ENCODE results near the gene POLR3A. TPM values are rescaled to one million over a fixed set of nuclear protein-coding genes. Genes with fewer than 3 reads are reported as not detected.

Gene POLR3A
- total RNA-seq, 2 donors from 2014 or later: 11.2 to 16.9 TPM

DNA sequence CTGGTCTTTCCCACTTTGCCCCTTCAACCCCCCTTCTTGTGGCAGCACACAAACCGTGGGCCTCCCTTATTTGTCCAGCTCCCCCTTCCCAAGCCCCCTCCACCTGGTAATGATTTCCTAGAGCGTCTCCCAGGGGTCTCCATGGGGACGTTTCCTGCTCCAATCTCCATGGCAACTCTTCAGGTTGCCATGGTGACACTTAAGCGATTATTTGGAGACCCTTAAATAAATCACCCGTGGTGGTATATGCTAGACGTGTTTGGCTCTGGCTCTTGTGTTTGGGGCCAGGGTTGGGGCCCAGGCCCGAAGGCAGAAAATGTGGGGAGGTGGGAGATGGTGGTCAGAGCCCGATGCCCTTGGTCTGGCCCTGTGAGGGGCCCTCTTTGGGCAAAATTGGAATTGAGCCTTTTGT is 61.7 kb downstream of the POLR3A start:
- no peak for ATAC-seq
- intact Hi-C loops (cut with DNase I, micrococcal nuclease): no loop called here
- DNase-seq: no peak

DNA sequence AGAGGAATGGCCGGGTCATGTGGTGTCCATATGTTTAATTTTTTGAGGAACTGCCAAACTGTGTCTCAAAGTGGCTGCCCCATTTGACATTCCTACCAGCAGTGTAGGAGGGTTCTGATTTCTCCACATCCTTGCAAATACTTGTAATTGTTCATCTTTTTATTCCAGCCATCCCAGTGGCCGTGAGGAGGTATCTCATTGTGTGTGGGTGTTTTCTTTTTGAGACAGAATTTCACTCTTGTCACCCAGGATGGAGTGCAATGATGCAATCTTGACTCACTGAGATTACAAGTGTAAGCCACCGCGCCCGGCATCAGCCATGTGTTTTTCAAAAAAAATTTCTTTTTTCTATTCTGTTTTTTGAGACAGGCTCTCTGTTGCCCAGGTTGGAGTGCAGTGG is 64.0 kb downstream of the POLR3A start:
- ATAC-seq: no peak
- intact Hi-C loops (cut with DNase I, micrococcal nuclease): no loop called here
- no peak for DNase-seq

DNA sequence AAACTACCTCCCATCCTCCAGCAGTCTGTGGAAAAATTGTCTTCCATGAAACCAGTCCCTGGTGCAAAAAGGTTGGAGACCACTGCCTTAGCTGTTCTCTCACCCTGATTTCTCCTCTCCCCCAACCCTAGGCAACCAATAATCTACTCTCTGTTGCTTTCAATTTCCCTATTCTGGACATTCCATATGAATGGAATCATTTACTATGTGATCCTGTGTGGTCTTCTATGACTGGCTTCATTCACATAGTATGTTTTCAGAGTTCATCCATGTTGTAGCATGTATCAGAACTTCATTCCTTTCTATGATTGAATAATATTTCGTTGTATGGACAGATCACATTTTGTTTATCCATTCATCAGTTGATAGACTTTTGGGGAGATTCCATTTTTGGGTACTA is 64.5 kb downstream of the POLR3A start:
- DNase-seq (no peak), ATAC-seq (no peak)
- intact Hi-C loops (cut with DNase I, micrococcal nuclease): no loop called here

DNA sequence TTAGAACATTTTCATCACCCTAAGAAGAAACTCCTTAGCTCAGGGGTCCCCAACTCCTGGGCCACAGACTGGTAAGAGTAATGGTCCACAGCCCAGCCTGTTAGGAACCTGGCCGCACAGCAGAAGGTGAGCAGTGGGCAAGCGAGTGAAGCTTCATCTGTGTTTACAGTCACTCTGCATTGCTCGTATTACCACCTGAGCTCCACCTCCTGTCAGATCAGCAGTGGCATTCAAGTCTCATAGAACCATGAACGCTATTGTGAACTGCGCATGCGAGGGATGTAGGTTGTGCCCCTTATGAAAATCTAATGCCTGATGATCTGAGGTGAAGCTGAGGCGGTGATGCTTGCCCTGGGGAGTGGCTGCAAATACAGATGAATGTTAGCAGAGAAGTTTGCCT is 65.4 kb downstream of the POLR3A start:
- intact Hi-C loops (cut with DNase I, micrococcal nuclease): no loop called here
- no peak for ATAC-seq
- DNase-seq: no peak

DNA sequence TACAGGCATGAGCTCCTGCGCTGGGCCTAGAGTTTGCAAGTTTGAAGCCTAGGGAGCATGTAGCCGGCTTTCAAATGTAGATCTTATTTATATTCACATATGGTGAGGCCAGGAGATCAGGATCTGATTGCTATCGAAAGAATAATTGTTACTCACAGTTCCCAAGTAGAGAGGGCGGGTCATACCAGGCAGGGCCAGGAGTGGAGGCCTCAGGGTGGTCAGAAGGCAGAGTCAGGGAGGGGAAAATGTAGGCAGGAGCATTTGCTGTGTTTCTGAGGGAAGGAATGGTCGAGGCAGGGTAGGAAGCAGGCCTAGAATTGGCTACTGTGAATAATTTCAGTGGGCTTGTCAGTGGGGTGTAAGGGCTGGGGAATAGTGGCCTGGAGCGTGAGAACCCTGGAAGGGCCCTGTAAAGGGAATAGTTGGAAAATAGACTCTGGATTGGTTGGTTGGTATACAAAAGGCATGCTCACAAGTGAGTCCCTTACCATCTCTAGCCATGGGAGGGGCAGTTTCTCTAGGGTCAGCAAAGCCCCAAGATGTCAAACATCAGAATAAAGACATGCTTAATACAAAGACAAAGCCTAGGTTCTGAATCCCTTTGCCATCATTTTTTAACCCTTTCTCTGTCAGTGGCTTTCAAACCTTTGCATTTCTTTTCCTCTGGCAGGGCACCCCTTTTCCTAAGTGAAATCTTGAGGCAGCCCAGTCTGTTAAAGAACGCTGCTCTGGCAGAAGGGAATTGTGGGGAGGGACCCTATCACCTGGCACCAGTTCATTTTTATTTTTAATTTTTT is 66.8 kb downstream of the POLR3A start:
- DNase-seq: no peak
- intact Hi-C loops (cut with DNase I, micrococcal nuclease): no loop called here
- ATAC-seq: no peak

DNA sequence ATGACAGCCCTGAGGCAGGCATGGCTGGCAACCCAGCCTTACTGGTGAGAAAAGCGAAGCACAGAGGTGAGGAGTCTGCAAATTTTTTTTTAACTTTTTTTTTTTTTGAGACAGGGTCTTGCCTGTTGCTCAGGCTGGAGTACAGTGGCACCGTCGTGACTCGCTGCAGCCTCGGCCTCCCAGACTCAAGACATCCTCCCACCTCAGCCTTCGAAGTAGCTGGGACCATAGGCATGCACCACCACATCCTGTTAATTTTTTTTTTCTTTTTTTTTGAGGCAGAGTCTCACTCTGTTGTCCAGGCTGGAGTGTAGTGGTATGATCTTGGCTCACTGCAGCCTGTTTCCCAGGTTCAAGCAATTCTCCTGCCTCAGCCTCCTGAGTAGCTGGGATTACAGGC is 67.6 kb downstream of the POLR3A start:
- DNase-seq: no peak
- no peak for ATAC-seq
- intact Hi-C loops (cut with DNase I, micrococcal nuclease): no loop called here

DNA sequence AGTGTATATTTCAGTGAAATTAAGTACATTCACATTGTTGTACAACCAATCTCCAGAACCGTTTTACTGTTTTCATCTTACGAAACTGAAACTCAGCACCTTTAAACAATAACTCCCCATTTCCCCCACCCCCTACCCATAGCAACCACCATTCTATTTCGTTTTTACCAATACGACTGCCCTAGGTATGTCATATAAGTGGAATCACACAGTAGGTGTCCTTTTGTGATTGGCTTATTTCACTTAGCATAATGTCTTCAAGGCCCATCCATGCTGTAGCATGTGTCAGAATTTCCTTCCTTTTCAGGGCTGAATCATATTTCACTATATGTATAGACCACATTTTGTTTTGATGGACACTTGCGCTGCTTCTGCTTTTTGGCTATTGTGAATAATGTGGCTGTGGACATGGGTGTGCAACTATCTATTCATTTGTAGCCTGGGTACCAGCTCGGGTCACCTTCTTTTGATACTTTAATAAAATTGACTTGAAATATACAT is 68.4 kb downstream of the POLR3A start:
- intact Hi-C loops (cut with DNase I, micrococcal nuclease): no loop called here
- ATAC-seq (no peak), DNase-seq (no peak)

DNA sequence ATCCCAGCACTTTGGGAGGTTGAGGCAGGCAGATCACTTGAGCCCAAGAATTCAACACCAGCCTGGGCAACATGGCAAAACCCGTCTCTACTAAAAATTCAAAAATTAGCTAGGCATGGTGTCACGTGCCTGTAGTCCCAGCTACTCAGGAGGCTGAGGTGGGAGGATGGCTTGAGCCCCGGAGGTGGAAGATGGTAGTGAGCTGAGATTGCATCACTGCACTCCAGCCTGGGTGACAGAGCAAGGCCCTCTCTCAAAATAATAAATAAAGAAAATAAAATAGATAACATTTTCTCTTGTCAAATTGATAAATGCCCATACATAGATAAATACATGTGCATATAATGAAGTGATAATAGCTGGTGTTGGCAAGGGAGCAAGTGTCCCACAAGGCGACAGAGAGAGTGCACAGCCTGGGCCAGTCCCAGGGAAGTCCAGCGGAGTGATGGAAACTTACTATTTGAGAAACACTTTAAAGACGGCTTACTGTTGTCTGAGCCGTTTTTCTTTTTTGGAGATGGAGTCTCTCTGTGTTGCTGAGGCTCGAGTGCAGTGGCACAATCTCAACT is 69.3 kb downstream of the POLR3A start:
- intact Hi-C loops (cut with DNase I, micrococcal nuclease): no loop called here
- ATAC-seq (no peak), DNase-seq (no peak)

DNA sequence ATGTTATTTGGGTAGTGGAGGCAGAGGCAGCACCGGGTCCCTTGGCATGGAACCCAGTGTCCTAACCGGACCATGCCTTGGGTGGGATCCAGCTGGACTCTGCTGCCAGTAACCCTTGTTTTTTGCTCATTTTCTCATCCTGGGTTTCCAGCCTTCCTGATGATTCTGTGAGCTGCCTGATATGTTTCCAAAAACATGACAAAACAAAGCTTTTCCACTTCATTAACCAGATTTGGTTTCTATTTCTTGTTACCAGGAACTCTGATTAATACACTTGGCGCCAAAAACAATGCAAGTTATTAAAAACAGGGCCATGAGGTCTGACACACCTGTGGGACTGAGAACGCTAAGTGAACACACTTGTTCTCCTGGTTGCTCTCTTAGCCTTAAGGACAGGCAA is 69.9 kb downstream of the POLR3A start:
- intact Hi-C loops (cut with DNase I, micrococcal nuclease): no loop called here
- ATAC-seq (no peak), DNase-seq (no peak)

DNA sequence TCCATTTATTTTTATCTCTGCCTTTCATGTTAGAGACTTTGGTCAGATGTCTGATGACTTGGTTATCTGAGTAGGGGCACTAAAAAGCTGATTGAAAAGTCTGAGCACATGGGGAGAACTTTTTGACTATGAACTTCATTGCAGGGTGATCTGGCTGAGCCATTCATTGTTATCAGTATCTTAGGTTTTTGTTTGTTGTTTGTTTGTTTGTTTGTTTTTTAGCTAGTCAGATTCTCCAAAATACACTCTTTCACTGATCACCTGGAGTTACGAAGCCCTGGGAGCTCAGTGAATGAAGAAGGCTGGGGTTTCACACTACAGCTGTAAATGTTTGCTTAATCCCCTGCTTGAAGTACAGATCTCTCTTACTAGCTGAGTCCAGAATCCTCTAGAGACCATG is 74.2 kb downstream of the POLR3A start:
- DNase-seq (no peak), ATAC-seq (no peak)
- intact Hi-C loops (cut with DNase I, micrococcal nuclease): no loop called here

DNA sequence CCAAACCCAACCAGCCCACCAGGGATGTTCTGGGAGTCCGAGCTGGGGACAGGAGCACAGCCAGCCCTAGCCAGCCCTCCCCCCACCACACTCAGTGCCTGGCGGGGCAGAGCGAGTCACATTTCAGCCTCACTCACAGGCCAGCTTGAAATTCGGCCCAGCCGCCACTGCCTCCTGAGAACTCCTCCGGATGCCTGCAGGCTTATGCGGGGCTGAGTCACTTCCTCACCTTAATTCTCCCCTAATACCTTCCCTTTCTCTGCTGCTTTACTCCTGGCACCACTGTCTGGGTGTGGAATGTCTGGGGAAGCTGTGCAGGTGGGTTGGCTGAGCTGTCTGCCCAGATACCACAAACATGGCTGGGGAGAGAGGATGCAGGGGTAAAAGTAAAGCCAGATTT is 80.1 kb downstream of the POLR3A start:
- DNase-seq (no peak), ATAC-seq (no peak)
- intact Hi-C loops (cut with DNase I, micrococcal nuclease): no loop called here

DNA sequence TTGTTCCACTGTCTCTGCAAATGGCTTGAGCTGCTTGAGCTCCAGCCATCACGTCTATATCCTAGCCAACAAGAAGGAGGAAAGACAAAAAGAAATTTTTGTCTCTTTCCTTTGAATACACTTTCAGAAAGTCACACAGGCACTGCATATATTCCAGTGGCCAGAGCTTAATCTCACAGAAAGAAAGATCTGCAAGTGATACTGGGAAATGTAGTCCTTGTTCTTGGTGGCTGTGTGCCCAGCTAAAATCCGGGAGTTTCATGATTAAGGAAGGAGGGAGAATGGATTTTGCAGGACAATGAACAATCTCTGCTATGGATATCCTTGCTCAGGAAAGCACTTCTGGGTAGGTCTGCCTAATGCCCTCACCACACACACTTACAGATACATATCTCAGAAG is 83.2 kb downstream of the POLR3A start:
- no peak for ATAC-seq
- intact Hi-C loops (cut with DNase I, micrococcal nuclease): no loop called here
- no peak for DNase-seq

DNA sequence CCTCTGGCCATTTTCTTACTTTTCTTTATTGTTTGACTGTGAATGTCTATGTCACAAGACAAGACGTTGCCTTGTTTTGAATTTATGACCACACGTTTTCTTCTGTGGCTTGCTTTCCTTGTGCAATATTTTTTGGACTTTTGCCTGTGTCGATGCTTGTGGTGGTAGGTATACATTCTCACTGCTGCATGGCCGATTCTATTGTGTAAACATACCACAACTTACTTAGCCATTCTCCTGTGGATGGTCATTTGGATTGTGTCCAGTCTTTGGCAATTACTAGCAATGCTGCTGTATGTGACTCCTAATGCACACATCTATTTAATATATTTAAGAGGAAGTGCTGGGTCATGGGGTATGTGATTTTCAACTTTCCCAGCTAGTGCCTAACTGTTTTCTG is 84.8 kb downstream of the POLR3A start:
- DNase-seq (no peak), ATAC-seq (no peak)
- intact Hi-C loops (cut with DNase I, micrococcal nuclease): no loop called here

DNA sequence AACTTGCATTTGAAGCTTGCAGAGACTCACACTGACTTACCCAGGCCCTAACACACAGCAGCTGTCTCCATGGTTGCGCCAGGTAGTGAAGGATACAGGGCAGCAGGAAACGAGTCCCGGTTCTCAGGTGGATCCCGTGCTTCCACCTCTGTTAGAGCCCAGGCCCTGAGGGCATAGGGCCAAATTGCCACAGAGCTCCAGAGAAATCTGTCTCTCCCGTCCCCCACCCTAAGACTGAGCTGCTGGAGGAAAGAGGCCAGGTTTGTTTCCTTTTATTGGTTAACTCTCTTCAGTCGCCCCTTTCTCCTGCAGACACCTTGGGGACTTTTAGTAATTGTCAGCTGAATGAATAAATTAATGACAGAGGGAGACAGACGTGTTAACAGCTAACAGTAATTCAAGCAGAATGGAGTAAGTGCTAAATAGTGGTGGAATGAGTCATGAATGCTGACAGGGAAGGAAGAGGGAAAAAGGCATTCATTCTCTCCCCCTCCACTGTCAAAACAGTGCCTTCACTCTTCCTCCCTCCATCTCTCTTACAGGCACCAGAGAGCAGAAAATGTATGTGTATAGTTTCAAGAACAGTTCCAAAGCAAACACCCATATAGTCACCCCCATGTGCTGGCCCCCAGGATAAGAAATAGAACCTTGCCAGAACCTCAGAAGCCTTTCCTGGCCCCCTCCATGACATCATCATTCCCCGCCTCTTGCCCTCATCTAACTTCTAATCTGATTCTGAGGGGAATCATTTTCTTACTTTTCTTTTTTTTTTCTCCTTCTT is 86.0 kb downstream of the POLR3A start:
- intact Hi-C loops (cut with DNase I, micrococcal nuclease): no loop called here
- ATAC-seq: no peak
- peak in 1 of 2 donors; percentile 6 for DNase-seq

DNA sequence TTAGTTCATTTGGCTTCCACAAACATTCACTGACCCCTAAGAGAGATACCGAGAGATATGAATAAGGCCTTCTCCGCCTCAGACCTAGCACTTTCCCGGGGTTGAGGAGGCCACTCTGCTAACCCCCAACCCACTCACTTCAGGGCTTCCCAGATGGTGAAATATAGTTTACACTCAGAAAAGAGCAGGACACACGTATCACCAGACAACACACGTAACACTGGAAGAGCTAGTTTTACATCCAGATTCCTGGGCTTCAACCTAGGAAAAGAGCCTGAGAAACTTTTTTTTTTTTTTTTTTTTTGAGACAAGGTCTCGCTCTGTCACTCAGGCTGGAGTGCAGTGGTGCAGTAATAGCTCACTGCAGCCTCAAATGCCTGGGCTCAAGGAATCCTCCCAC is 87.5 kb downstream of the POLR3A start:
- no peak for ATAC-seq
- no peak for DNase-seq
- intact Hi-C loops (cut with DNase I, micrococcal nuclease): no loop called here

DNA sequence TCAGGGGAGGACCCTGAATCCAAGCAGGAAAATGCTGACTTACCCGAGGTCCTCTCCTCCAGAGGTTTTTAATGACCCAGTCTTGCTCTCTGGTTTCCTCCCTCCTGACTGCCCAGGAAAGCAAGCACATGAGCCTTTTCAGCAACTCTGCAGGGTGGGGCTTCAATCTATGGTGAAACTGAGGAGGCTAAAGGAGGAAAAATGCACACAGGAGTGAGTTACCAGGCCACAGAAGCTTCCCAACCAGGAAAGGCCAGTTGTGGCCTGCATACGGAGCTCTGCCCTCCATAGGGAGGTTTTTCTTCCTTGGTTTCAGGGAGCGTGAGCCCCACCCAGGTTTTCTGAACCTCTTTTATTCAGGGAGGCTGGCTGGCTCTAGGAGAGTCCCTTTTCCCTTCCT is 88.7 kb downstream of the POLR3A start:
- intact Hi-C loops (cut with DNase I, micrococcal nuclease): no loop called here
- ATAC-seq: no peak
- no peak for DNase-seq

DNA sequence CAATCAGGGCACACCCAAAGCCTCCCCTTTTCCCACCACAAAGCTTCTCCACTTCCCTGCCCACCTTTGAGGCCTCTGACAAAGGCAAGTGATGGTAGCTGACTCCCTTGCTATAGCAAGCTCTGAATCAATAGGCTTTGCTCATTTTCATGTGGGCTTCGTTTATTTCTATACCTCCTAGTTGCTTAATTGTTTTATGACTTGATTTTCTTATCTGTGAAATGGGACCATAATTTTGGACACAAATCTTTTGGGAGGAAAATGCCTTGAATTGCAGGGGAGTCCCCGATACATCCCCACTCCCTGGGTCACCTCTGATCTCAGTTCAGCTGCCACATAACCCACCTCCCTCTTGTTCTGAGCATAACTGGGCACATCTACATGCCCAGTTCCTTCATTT is 89.1 kb downstream of the POLR3A start:
- DNase-seq: no peak
- intact Hi-C loops (cut with DNase I, micrococcal nuclease): no loop called here
- no peak for ATAC-seq

DNA sequence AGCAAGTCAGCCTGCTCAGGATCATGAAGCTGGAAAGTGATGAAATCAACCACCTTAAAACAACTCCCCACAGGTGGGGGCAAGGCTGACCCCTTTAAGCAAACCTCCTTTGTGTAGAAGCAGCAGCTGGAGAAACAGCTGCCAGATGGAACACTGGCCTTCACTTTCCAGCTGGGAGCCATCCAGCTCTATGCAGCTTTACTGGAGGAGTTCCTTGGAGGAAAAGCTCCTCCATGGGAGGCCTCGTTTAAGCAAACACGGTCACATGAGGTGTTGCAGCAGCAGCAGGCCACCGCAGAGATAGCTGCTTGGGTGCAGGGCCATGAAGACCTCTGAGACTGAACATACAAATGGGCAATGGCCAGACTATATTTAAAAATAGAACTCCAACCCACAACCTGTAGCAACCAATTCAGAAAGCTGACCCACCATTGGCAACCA is 89.7 kb downstream of the POLR3A start:
- intact Hi-C loops (cut with DNase I, micrococcal nuclease): no loop called here
- DNase-seq: peak; percentile 22 to 57
- ATAC-seq: no peak

DNA sequence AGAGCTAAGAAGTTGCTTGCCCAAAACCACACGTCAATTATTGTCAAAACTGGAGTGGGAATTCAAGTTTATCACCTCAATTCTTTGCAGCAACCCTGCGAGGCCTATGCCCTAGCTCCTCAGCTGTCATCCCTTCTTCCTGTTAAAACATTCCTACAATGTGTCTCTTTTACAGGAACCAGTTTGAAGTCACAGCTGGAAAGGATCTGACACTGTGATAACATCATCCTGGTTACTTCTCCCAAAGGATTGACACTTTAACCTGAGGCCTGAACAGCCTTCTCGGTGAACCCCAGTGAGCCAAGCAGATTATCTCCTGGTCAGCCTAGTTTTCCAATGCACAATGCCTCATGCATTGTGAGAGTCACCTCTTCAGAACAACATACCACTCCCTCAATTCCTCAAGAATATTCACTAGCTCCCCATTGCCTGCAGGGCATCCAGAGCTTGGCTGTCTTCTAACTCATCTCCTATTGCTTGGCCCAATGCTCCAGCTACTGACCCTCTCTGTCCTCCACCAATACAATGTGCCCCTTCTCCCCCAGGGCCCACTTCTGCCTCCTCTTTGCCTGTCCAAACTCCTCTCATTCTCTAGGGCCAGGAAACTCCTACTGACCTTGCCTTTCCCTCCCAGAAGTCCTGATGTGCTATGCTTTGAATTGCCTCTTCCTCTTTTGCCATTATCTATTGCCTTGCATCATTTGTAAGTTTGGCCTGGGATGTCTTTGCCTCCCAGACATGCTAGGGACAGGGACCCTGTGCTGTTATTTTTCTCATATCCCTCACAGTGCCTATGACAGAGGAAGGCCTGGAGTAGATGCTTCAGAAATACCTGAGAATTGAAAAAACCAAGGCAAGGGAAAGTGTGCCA is 92.4 kb downstream of the POLR3A start:
- ATAC-seq (no peak), DNase-seq (no peak)
- intact Hi-C loops (cut with DNase I, micrococcal nuclease): no loop called here
